PC-3 (cell line): ENCODE results near the gene PDAP1. TPM values are rescaled to one million over a fixed set of nuclear protein-coding genes. Genes with fewer than 3 reads are reported as not detected.

ENCODE experiments used
- ATAC-seq: fragments of 200-7000 bp; cut with Tn5 transposase; 2 replicates; pipeline ENCODE4 v1.9.1; 2020; ENCODE audit warnings: mild to moderate bottlenecking, moderate library complexity
- BruUV-seq: library from RNA; stranded (reverse); fragments of 400-500 nt; replicated peaks from 2 replicates; lab custom pipeline; 2021; lab: Mats Ljungman, UMichigan
- CTCF ChIA-PET: fragments of 300-600 bp; sonication (Branson Sonifier 250); formaldehyde crosslinking; loops from one replicate; lab custom pipeline; 2022; ENCODE audit warnings: antibody characterized with exemption; lab: Charles Lee
- POLR2A ChIA-PET: fragments of 300-600 bp; sonication (Branson Sonifier 250); formaldehyde crosslinking; loops from one replicate; lab custom pipeline; 2022; ENCODE audit warnings: antibody characterized with exemption; ENCODE audit not compliant: unreplicated experiment; lab: Charles Lee
- DNase-seq: peaks from one replicate; pipeline ENCODE4 v3.0.0-alpha.2; 2015
- H2AFZ ChIP-seq: fragments of 300-600 bp; sonication (generic); 2 replicates; pipeline ENCODE4 v1.6.0; 2016; ENCODE audit warnings: antibody characterized with exemption, low read length
- H3F3A ChIP-seq: fragments of 300-600 bp; sonication (generic); one replicate; pipeline ENCODE4 v1.6.0; 2017; ENCODE audit warnings: antibody characterized with exemption, low read length, control low read depth, mild to moderate bottlenecking; ENCODE audit not compliant: unreplicated experiment
- H3K27ac ChIP-seq: fragments of 300-600 bp; sonication (generic); 2 replicates; pipeline ENCODE4 v1.5.1; 2016; ENCODE audit warnings: mild to moderate bottlenecking, low read length
- H3K27me3 ChIP-seq: fragments of 300-600 bp; sonication (generic); 2 replicates; pipeline ENCODE4 v1.6.1; 2016; ENCODE audit warnings: low read length, mixed read lengths
- H3K36me3 ChIP-seq: fragments of 300-600 bp; sonication (generic); 2 replicates; pipeline ENCODE4 v1.6.1; 2016; ENCODE audit warnings: low read depth, mixed run types, low read length, mixed read lengths
- H3K4me1 ChIP-seq: fragments of 300-600 bp; sonication (generic); 2 replicates; pipeline ENCODE4 v1.5.1; 2016; ENCODE audit warnings: low read length; ENCODE audit not compliant: insufficient read depth
- H3K4me2 ChIP-seq: fragments of 300-600 bp; sonication (generic); 2 replicates; pipeline ENCODE4 v1.6.0; 2016; ENCODE audit warnings: low read length
- H3K4me3 ChIP-seq: fragments of 300-600 bp; sonication (generic); 2 replicates; pipeline ENCODE4 v1.5.1; 2016; ENCODE audit warnings: mild to moderate bottlenecking, low read length, mixed read lengths
- H3K79me2 ChIP-seq: fragments of 300-600 bp; sonication (generic); 2 replicates; pipeline ENCODE4 v1.6.1; 2017; ENCODE audit warnings: low read length, mixed read lengths
- H3K9ac ChIP-seq: fragments of 300-600 bp; sonication (generic); 2 replicates; pipeline ENCODE4 v1.6.0; 2016; ENCODE audit warnings: mild to moderate bottlenecking, low read length
- H3K9me2 ChIP-seq: fragments of 300-600 bp; sonication (generic); replicated peaks from 2 replicates; pipeline ENCODE4 v1.6.1; 2016; ENCODE audit warnings: mixed run types, low read length, mixed read lengths
- H3K9me3 ChIP-seq: fragments of 300-600 bp; sonication (generic); 2 replicates; pipeline ENCODE4 v1.6.1; 2016; ENCODE audit warnings: low read length, mixed read lengths
- H4K20me1 ChIP-seq: fragments of 300-600 bp; sonication (generic); 2 replicates; pipeline ENCODE4 v1.6.1; 2016; ENCODE audit warnings: low read length, mixed read lengths
- EZH2 ChIP-seq: fragments of 300-600 bp; sonication (generic); IDR thresholded peaks from one replicate; pipeline ENCODE4 v1.6.1; 2017; ENCODE audit warnings: antibody characterized with exemption, mild to moderate bottlenecking, low read length; ENCODE audit not compliant: unreplicated experiment
- EZH2phosphoT487 ChIP-seq: fragments of 300-600 bp; sonication (generic); IDR thresholded peaks from 2 replicates; pipeline ENCODE4 v1.6.1; 2018; ENCODE audit warnings: mild to moderate bottlenecking, antibody characterized with exemption, low read length, borderline replicate concordance
- intact Hi-C: fragments of 100-400 bp; cut with micrococcal nuclease; formaldehyde crosslinking; loops from 2 replicates; pipeline ENCODE4 v1.9.0; 2023
- total RNA-seq: library from RNA; depleted of rRNA; stranded (reverse); fragments of >200 nt; gene quantifications from 2 replicates; pipeline ENCODE4 v1.2.3, GENCODE V29; 2014
- TF ChIP-seq, protein P1 (sequence below): fragments of 300-600 bp; sonication (generic); conservative IDR thresholded peaks from 2 replicates; pipeline ENCODE4 v1.5.1; 2017; ENCODE audit warnings: antibody characterized with exemption, low read depth, mild to moderate bottlenecking, low read length

The PDAP1 gene
- total RNA-seq, 1 experiment from 2014 or later: 58.6 TPM

DNA sequence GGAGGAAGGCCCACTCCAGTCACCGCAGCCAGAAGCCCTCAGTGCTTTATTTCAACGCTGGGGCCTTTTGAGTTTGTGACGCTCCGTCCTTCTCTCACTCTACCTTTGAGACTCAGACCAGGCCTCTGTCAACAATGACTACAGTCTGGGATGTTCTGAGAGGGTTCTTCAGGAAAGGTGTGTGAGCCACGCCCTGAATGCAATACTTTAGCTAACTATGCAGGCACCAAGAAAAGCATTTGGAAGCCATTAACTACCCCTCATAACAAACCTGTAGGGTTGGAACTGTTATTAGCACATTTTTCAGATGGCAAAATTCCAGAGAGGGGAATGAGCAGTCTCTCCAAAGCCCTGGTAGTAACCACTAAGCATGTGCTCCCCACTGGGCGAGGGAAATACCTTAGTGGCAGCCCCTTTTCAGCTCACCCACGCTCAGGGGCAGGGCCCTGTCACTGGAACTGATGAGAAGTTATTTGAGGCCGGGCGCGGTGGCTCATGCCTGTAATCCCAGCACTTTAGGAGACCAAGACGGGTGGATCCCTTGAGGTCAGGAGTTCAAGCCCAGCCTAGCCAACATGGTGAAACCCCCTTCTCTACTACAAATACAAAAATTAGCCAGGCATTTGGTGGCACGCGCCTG lies 39.5 kb downstream of the PDAP1 start:
- no peaks in the 10 kb centered on the region for H3F3A ChIP-seq
- H3K27me3 ChIP-seq: no peaks in the 10 kb centered on the region
- H3K79me2 ChIP-seq: no peaks in the 10 kb centered on the region
- peaks cover 17% of the 10 kb centered on the region for H3K36me3 ChIP-seq
- intact Hi-C loops: no loop called here
- DNase-seq (no peak), ATAC-seq (peak; percentile 41)
- no peaks in the 10 kb centered on the region for H3K9me2 ChIP-seq
- no peak overlapping the region for H3K4me2 ChIP-seq
- no peak overlapping the region for H2AFZ ChIP-seq
- H3K4me3 ChIP-seq: no peak overlapping the region
- no peak overlapping the region for H3K27ac ChIP-seq
- ChIA-PET POLR2A (no interaction called here), CTCF (no interaction called here)
- TF ChIP-seq EZH2phosphoT487: no peak
- TF ChIP-seq, protein P1, sequence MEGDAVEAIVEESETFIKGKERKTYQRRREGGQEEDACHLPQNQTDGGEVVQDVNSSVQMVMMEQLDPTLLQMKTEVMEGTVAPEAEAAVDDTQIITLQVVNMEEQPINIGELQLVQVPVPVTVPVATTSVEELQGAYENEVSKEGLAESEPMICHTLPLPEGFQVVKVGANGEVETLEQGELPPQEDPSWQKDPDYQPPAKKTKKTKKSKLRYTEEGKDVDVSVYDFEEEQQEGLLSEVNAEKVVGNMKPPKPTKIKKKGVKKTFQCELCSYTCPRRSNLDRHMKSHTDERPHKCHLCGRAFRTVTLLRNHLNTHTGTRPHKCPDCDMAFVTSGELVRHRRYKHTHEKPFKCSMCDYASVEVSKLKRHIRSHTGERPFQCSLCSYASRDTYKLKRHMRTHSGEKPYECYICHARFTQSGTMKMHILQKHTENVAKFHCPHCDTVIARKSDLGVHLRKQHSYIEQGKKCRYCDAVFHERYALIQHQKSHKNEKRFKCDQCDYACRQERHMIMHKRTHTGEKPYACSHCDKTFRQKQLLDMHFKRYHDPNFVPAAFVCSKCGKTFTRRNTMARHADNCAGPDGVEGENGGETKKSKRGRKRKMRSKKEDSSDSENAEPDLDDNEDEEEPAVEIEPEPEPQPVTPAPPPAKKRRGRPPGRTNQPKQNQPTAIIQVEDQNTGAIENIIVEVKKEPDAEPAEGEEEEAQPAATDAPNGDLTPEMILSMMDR: no peak
- TF ChIP-seq EZH2: no peak
- TSS peak; percentile 11 for BruUV-seq
- no peaks in the 10 kb centered on the region for H3K9me3 ChIP-seq
- H4K20me1 ChIP-seq: no peaks in the 10 kb centered on the region
- H3K9ac ChIP-seq: no peak overlapping the region
- no peaks in the 10 kb centered on the region for H3K4me1 ChIP-seq

DNA sequence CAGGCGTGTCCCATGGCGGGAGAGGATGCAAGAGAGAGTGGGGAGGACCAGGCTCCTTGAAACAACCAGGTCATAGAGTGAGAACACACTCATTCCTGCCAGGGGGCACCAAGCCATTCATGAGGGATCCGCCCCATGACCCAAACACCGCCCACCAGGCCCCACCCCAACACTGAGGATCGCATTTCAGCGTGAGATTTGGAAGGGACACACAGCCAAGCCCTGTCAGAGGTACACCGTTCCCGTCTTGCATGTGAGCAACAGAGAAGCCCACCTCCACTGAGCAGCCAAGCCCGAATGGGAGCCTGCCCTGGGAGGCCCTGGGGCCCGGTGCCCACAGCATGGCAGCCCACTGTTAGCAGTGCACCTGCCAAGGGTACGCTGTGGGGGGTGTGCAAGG lies 41.8 kb downstream of the PDAP1 start:
- BruUV-seq: no TSS peak
- Histone ChIP-seq H3K36me3 (peaks cover 33% of the 10 kb centered on the region), H3K27me3 (no peaks in the 10 kb centered on the region), H3K4me2 (no peak overlapping the region), H3K9ac (no peak overlapping the region), H3K79me2 (no peaks in the 10 kb centered on the region), H4K20me1 (no peaks in the 10 kb centered on the region), H2AFZ (no peak overlapping the region), H3K4me3 (no peak overlapping the region), H3K9me3 (no peaks in the 10 kb centered on the region), H3K4me1 (no peaks in the 10 kb centered on the region), H3K27ac (no peak overlapping the region), H3K9me2 (no peaks in the 10 kb centered on the region), H3F3A (no peaks in the 10 kb centered on the region)
- TF ChIP-seq, protein P1: no peak
- TF ChIP-seq EZH2phosphoT487 (no peak), EZH2 (no peak)
- ATAC-seq (no peak), DNase-seq (no peak)
- ChIA-PET CTCF (no interaction called here), POLR2A (no interaction called here)
- intact Hi-C loops: no loop called here

DNA sequence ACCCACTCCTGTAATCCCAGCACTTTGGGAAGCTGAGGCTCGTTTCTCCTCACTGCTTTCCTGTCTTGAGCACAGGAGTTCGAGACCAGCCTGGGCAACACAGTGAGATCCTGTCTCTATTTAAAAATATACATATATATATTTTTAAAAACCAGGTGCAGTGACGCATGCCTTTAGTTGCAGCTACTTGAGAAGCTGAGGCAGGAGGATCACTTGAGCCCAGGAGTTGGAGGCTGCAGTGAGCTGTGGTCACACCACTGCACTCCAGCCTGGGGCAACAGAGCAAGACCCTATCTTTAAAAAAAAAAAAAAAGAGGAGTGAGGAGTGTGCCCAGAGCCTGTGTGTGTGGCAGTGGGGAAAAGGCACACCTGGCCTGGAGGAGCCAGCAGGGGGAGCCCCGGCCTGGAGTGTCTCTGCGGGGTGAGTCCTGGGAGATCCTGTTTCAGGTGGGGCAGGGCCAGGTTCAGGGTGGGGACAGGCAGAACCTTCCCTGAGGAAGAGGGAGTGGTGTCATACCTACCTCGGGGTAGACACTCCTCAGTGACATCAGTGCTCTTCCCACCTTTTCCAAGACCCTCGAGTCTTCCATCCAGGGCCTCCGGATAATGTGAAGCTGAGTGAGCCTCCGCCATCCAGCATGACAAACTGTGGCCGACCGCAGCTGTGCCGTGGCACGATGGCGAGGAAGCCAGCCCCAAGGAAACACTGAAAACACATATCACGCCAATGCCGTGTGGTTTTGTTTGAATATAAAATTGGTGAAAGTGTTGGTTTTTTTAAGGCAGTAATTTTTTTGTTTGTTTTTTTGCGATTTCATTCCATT lies 42.9 kb downstream of the PDAP1 start:
- ChIA-PET CTCF (no interaction called here), POLR2A (no interaction called here)
- intact Hi-C loops: no loop called here
- Histone ChIP-seq H4K20me1 (no peaks in the 10 kb centered on the region), H3F3A (no peaks in the 10 kb centered on the region), H3K79me2 (no peaks in the 10 kb centered on the region), H2AFZ (no peak overlapping the region), H3K4me2 (no peak overlapping the region), H3K36me3 (peaks cover 40% of the 10 kb centered on the region), H3K4me3 (no peak overlapping the region), H3K27me3 (no peaks in the 10 kb centered on the region), H3K9me2 (no peaks in the 10 kb centered on the region), H3K27ac (no peak overlapping the region), H3K4me1 (no peaks in the 10 kb centered on the region), H3K9me3 (no peaks in the 10 kb centered on the region), H3K9ac (no peak overlapping the region)
- ATAC-seq (peak; percentile 79), DNase-seq (peak; percentile 49)
- no TSS peak for BruUV-seq
- TF ChIP-seq EZH2: no peak
- TF ChIP-seq, protein P1: peak; percentile 68
